SKM-1 treated with dmso at 0.1 percent for 144 hours (cell line): ENCODE measurements around the gene CATSPERB.
"Not testable (repeated sequence)": the region's sequence is repeated elsewhere in the genome, so short reads cannot be mapped to it uniquely, and the experiment has no call there.

Source experiments
- DNase-seq: peaks from one replicate; lab custom pipeline; 2025; ENCODE audit not compliant: unreplicated experiment; lab: John Stamatoyannopoulos, UW

Gene CATSPERB

GRCh38 chr14:91732859-91733477, 1.1 kb upstream of the CATSPERB start:
- DNase-seq, result no peak

GRCh38 chr14:91732439-91732838, 553 bp upstream of the CATSPERB start:
- no peak for DNase-seq

- no peak for DNase-seq
These were observed 868 bp downstream of the CATSPERB start for GRCh38 chr14:91731018-91731417.

- DNase-seq, result no peak
These were observed 2.1 kb downstream of the CATSPERB start for GRCh38 chr14:91729756-91730155.

- DNase-seq, result no peak
These were observed 3.2 kb downstream of the CATSPERB start for GRCh38 chr14:91728616-91729183.

GRCh38 chr14:91727121-91727520, 4.8 kb downstream of the CATSPERB start:
- DNase-seq, result no peak

- DNase-seq, result no peak
These were observed 8.4 kb downstream of the CATSPERB start for GRCh38 chr14:91723501-91723900.

- no peak for DNase-seq
These were observed 9.5 kb downstream of the CATSPERB start for GRCh38 chr14:91722386-91722785.

GRCh38 chr14:91719839-91720238, 12.0 kb downstream of the CATSPERB start:
- DNase-seq, result no peak

- no peak for DNase-seq
These were observed 14.9 kb downstream of the CATSPERB start for GRCh38 chr14:91716999-91717398.

GRCh38 chr14:91714805-91715204, 17.1 kb downstream of the CATSPERB start:
- no peak for DNase-seq

- DNase-seq, result no peak
These were observed 23.1 kb downstream of the CATSPERB start for GRCh38 chr14:91708795-91709194.

- DNase-seq, result no peak
These were observed 24.9 kb downstream of the CATSPERB start for GRCh38 chr14:91706996-91707395.

GRCh38 chr14:91694643-91695042, 37.2 kb downstream of the CATSPERB start:
- DNase-seq, result no peak

GRCh38 chr14:91693346-91693745, 38.5 kb downstream of the CATSPERB start:
- DNase-seq, result no peak

GRCh38 chr14:91692075-91692474, 39.8 kb downstream of the CATSPERB start:
- DNase-seq, result no peak

GRCh38 chr14:91689608-91690007, 42.3 kb downstream of the CATSPERB start:
- DNase-seq, result no peak

GRCh38 chr14:91687436-91687835, 44.5 kb downstream of the CATSPERB start:
- not testable (repeated sequence) for DNase-seq

GRCh38 chr14:91685600-91685999, 46.3 kb downstream of the CATSPERB start:
- DNase-seq, result no peak

- DNase-seq, result no peak
These were observed 49.9 kb downstream of the CATSPERB start for GRCh38 chr14:91681893-91682563.

- no peak for DNase-seq
These were observed 50.8 kb downstream of the CATSPERB start for GRCh38 chr14:91681118-91681517.

- no peak for DNase-seq
These were observed 52.6 kb downstream of the CATSPERB start for GRCh38 chr14:91679273-91679672.
